HCT116 (cell line): Measurements from ENCODE around the gene PLAAT2. TPM values are rescaled to one million over a fixed set of nuclear protein-coding genes. Genes with fewer than 3 reads are reported as not detected.

ENCODE experiments used
- ATAC-seq: fragments of 200-7000 bp; cut with Tn5 transposase; 2 replicates; pipeline ENCODE4 v1.9.1; 2020; ENCODE audit warnings: mild to moderate bottlenecking, moderate library complexity
- BruUV-seq: library from RNA; stranded (reverse); fragments of 400-500 nt; replicated peaks from 2 replicates; lab custom pipeline; 2021; lab: Mats Ljungman, UMichigan
- CTCF ChIA-PET: fragments of 300-600 bp; sonication (Branson Sonifier 250); formaldehyde crosslinking; loops from one replicate; lab custom pipeline; 2021; ENCODE audit warnings: antibody characterized with exemption; lab: Charles Lee
- POLR2A ChIA-PET: fragments of 300-600, 350-600 bp; sonication (Branson Sonifier 250); formaldehyde crosslinking; loops from one replicate; lab custom pipeline; 2021; ENCODE audit warnings: antibody characterized with exemption; lab: Charles Lee
- RAD21 ChIA-PET, 2 experiments: fragments of 300-600 bp; sonication (Branson Sonifier 250); formaldehyde crosslinking; loops; one replicate each; lab custom pipeline; 2023; ENCODE audit warnings: low total read pairs in 2 of 2; ENCODE audit not compliant: uncharacterized antibody in 2 of 2, unreplicated experiment in 2 of 2, low non-redundant PET in 1 of 2; lab: Charles Lee
- DNase-seq: peaks from one replicate; pipeline ENCODE4 v3.0.0-alpha.2; 2010; ENCODE audit warnings: low read depth, low spot score
- H2AFZ ChIP-seq: fragments of 200-600 bp; shearing (Covaris generic), sonication (generic); 2 replicates; pipeline ENCODE4 v1.6.1; 2017; ENCODE audit warnings: low read depth, mixed run types, mixed read lengths, antibody characterized with exemption, low read length; ENCODE audit not compliant: poor library complexity, severe bottlenecking
- H3K27ac ChIP-seq: 2 replicates; pipeline ENCODE4 v1.5.1; 2012; ENCODE audit warnings: low read depth, low read length
- H3K27me3 ChIP-seq: fragments of 200-600 bp; sonication (generic); 2 replicates; pipeline ENCODE4 v1.6.1; 2016; ENCODE audit warnings: mixed run types, low read length, mixed read lengths; ENCODE audit not compliant: insufficient read depth
- H3K36me3 ChIP-seq, 2 experiments: fragments of 200-500 bp in 1 of 2; fragments of 200-600 bp in 1 of 2; sonication (Bioruptor generic) in 1 of 2; sonication (generic) in 1 of 2; 2 replicates each; pipeline versions ENCODE4 v1.5.1 to v1.6.1; 2014 to 2016; ENCODE audit warnings: low read length in 2 of 2, inconsistent platforms in 1 of 2, mixed read lengths in 1 of 2, mixed run types in 1 of 2; ENCODE audit not compliant: insufficient read depth in 2 of 2, control insufficient read depth in 1 of 2
- H3K4me1 ChIP-seq, 2 experiments: fragments of 200-600 bp in 1 of 2; sonication (generic) in 1 of 2; 2 replicates each; pipeline versions ENCODE4 v1.5.1 to v1.6.1; 2012 to 2017; ENCODE audit warnings: low read length in 2 of 2, inconsistent platforms in 1 of 2, mild to moderate bottlenecking in 1 of 2, mixed read lengths in 1 of 2, mixed run types in 1 of 2, moderate library complexity in 1 of 2; ENCODE audit not compliant: insufficient read depth in 2 of 2, control insufficient read depth in 1 of 2
- H3K4me2 ChIP-seq: fragments of 200-600 bp; sonication (generic); 2 replicates; pipeline ENCODE4 v1.6.1; 2017; ENCODE audit warnings: mixed run types, low read length, mixed read lengths
- H3K4me3 ChIP-seq, 2 experiments: fragments of 200-600 bp in 1 of 2; sonication (generic) in 1 of 2; replicated peaks in 1 of 2; 2 replicates each; pipeline ENCODE4 v1.5.1; 2011 to 2016; ENCODE audit warnings: low read length in 2 of 2, control low read depth in 1 of 2, low read depth in 1 of 2, mild to moderate bottlenecking in 1 of 2, mixed read lengths in 1 of 2, mixed run types in 1 of 2
- H3K79me2 ChIP-seq: fragments of 200-600 bp; sonication (generic); 2 replicates; pipeline ENCODE4 v1.6.1; 2017; ENCODE audit warnings: mild to moderate bottlenecking, mixed run types, low read length, moderate library complexity, mixed read lengths; ENCODE audit not compliant: insufficient read depth
- H3K9ac ChIP-seq: fragments of 200-600 bp; sonication (generic); 2 replicates; pipeline ENCODE4 v1.6.1; 2016; ENCODE audit warnings: low read length, mixed read lengths
- H3K9me2 ChIP-seq: fragments of 200-600 bp; sonication (generic), shearing (Covaris generic); 2 replicates; pipeline ENCODE4 v1.6.1; 2017; ENCODE audit warnings: mixed run types, mild to moderate bottlenecking, moderate library complexity; ENCODE audit not compliant: insufficient read depth
- H3K9me3 ChIP-seq, 2 experiments: fragments of 200-500 bp in 1 of 2; fragments of 200-600 bp in 1 of 2; sonication (Bioruptor generic) in 1 of 2; sonication (generic) in 1 of 2; 2 replicates each; pipeline ENCODE4 v1.6.1; 2014 to 2017; ENCODE audit warnings: low read length in 2 of 2, mixed read lengths in 2 of 2, inconsistent platforms in 1 of 2, low read depth in 1 of 2, mild to moderate bottlenecking in 1 of 2, mixed run types in 1 of 2, moderate library complexity in 1 of 2; ENCODE audit not compliant: control insufficient read depth in 1 of 2, insufficient read depth in 1 of 2
- H4K20me1 ChIP-seq: fragments of 200-600 bp; sonication (generic), shearing (Covaris generic); 2 replicates; pipeline ENCODE4 v1.6.1; 2017; ENCODE audit warnings: mixed run types, mild to moderate bottlenecking, moderate library complexity; ENCODE audit not compliant: insufficient read depth
- CBX3 ChIP-seq: IDR thresholded peaks from 2 replicates; pipeline ENCODE4 v1.6.1; 2012; ENCODE audit warnings: low read depth
- CEBPB ChIP-seq: IDR thresholded peaks from 2 replicates; pipeline ENCODE4 v1.6.1; 2012; ENCODE audit warnings: low read depth
- EGR1 ChIP-seq: IDR thresholded peaks from 2 replicates; pipeline ENCODE4 v1.6.1; 2012; ENCODE audit warnings: low read depth
- EZH2phosphoT487 ChIP-seq: fragments of 200-600 bp; IDR thresholded peaks from 2 replicates; pipeline ENCODE4 v1.6.1; 2018; ENCODE audit warnings: antibody characterized with exemption, borderline replicate concordance
- FOSL1 ChIP-seq: IDR thresholded peaks from 2 replicates; pipeline ENCODE4 v1.6.1; 2012; ENCODE audit warnings: low read depth
- JUND ChIP-seq: IDR thresholded peaks from 2 replicates; pipeline ENCODE4 v1.6.1; 2012
- POLR2A ChIP-seq: IDR thresholded peaks from 2 replicates; pipeline ENCODE4 v1.7.0; 2011; ENCODE audit warnings: borderline replicate concordance; ENCODE audit not compliant: insufficient read depth, insufficient read length; ENCODE audit errors: extremely low read depth
- POLR2AphosphoS5 ChIP-seq: IDR thresholded peaks from 2 replicates; pipeline ENCODE4 v1.6.1; 2011; ENCODE audit warnings: mild to moderate bottlenecking, low read depth, low read length, moderate library complexity
- RAD21 ChIP-seq: IDR thresholded peaks from 2 replicates; pipeline ENCODE4 v1.6.1; 2012; ENCODE audit warnings: low read depth, mild to moderate bottlenecking
- SIN3A ChIP-seq: IDR thresholded peaks from 2 replicates; pipeline ENCODE4 v1.6.1; 2012; ENCODE audit warnings: low read depth
- SRF ChIP-seq: IDR thresholded peaks from 2 replicates; pipeline ENCODE4 v1.6.1; 2012; ENCODE audit warnings: low read depth
- YY1 ChIP-seq: IDR thresholded peaks from 2 replicates; pipeline ENCODE4 v1.6.1; 2011; ENCODE audit warnings: low read length, low read depth, moderate library complexity, mild to moderate bottlenecking; ENCODE audit not compliant: insufficient replicate concordance; ENCODE audit errors: extremely low read depth
- ZFX ChIP-seq: fragments of 450-650 bp; IDR thresholded peaks from 2 replicates; pipeline ENCODE4 v1.6.1; 2017
- ZNF274 ChIP-seq: fragments of 200-500 bp; sonication (Bioruptor generic); IDR thresholded peaks from 2 replicates; pipeline ENCODE4 v1.6.1; 2014; ENCODE audit warnings: mild to moderate bottlenecking, low read depth, low read length, inconsistent platforms
- intact Hi-C: fragments of 100-400 bp; cut with micrococcal nuclease; formaldehyde crosslinking; loops from 2 replicates; pipeline ENCODE4 v1.10.0; 2022
- total RNA-seq: library from RNA; stranded (reverse); gene quantifications from one replicate; pipeline ENCODE4 v1.2.1, GENCODE V29; 2021; ENCODE audit not compliant: unreplicated experiment
- TF ChIP-seq, protein P1 (sequence below): IDR thresholded peaks from 2 replicates; pipeline ENCODE4 v1.6.1; 2012
- TF ChIP-seq, protein P2 (sequence below): IDR thresholded peaks from 2 replicates; pipeline ENCODE4 v1.6.1; 2012; ENCODE audit warnings: low read depth
- TF ChIP-seq, protein P3 (sequence below): IDR thresholded peaks from 2 replicates; pipeline ENCODE4 v1.6.1; 2011; ENCODE audit warnings: mild to moderate bottlenecking, low read length, moderate library complexity; ENCODE audit not compliant: insufficient replicate concordance; ENCODE audit errors: extremely low read depth

PLAAT2 gene
- total RNA-seq, 1 experiment from 2014 or later: not detected

DNA sequence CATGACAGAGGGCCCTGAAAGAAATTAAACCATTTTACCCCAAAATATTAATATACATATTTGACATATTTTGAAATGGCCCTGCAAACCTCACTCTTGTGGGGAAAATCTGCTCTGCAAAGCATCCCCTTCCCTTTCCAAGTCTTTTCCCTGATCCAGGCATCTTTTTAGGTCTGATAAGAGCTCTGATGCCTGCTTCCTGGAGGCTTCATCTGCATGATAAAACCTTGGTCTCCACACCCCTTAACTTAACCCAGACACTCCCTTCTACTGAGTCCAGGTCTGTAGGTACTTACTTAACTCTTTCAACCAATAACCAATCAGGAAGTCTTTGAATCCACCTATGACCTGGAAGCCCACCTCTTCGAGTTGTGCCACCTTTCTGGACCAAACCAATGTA is 59.1 kb downstream of the PLAAT2 start:
- Histone ChIP-seq H2AFZ (no peak overlapping the region), H3K36me3 (no peaks in the 10 kb centered on the region), H3K9ac (no peak overlapping the region), H4K20me1 (no peaks in the 10 kb centered on the region), H3K4me3 (no peak overlapping the region), H3K9me2 (no peaks in the 10 kb centered on the region), H3K79me2 (no peaks in the 10 kb centered on the region), H3K27me3 (no peaks in the 10 kb centered on the region), H3K9me3 (peaks cover 10% of the 10 kb centered on the region in 2 experiments; a peak in 2 of 4 replicates), H3K27ac (no peak overlapping the region), H3K4me2 (no peak overlapping the region), H3K4me1 (no peaks in the 10 kb centered on the region)
- RAD21 ChIA-PET: no interaction called here
- ATAC-seq (no peak), DNase-seq (no peak)
- POLR2A ChIA-PET: no interaction called here
- TF ChIP-seq EGR1 (no peak), RAD21 (no peak)
- TF ChIP-seq, protein P1, sequence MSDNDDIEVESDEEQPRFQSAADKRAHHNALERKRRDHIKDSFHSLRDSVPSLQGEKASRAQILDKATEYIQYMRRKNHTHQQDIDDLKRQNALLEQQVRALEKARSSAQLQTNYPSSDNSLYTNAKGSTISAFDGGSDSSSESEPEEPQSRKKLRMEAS: no peak
- CTCF ChIA-PET: no interaction called here
- intact Hi-C loops: loop anchor here (10.0 kb wide), 1 partner anchor 1211 kb away; no protein-coding TSS in a partner anchor
- no TSS peak for BruUV-seq

DNA sequence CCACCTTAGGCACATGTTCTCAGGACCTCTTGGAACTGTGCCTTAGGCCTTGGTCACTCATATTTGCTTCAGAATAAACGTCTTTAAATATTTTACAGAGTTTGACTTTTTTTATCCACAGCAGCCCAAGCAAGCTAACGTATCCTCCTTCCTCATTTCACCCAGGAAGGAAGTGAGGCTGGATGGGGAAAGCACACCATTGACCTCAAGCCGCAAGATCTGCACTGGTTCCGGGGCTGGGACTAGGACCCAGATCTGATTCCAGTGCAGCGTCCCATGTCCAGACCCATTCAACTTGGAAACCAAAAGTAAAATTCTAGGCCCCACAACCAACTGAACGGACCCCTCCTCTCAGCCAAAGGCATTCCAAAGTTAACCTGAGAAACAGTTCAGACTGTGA is 59.7 kb downstream of the PLAAT2 start:
- ATAC-seq (no peak), DNase-seq (no peak)
- Histone ChIP-seq H3K27me3 (no peaks in the 10 kb centered on the region), H4K20me1 (no peaks in the 10 kb centered on the region), H3K27ac (no peak overlapping the region), H3K9me2 (no peaks in the 10 kb centered on the region), H3K4me3 (no peak overlapping the region), H3K4me1 (no peaks in the 10 kb centered on the region), H3K4me2 (no peak overlapping the region), H3K9ac (no peak overlapping the region), H3K79me2 (no peaks in the 10 kb centered on the region), H3K36me3 (no peaks in the 10 kb centered on the region), H3K9me3 (peaks cover 10 to 15% of the 10 kb centered on the region in 2 experiments; a peak in 3 of 4 replicates), H2AFZ (no peak overlapping the region)
- intact Hi-C loops: loop anchor here (10.0 kb wide), 1 partner anchor 1211 kb away; no protein-coding TSS in a partner anchor
- RAD21 ChIA-PET: no interaction called here
- CTCF ChIA-PET: no interaction called here
- POLR2A ChIA-PET: no interaction called here
- no TSS peak for BruUV-seq
- TF ChIP-seq SRF: no peak
- no peak for TF ChIP-seq POLR2AphosphoS5
- no peak for TF ChIP-seq YY1
- no peak for TF ChIP-seq EZH2phosphoT487
- TF ChIP-seq CBX3: no peak
- no peak for TF ChIP-seq ZNF274
- TF ChIP-seq, protein P2, sequence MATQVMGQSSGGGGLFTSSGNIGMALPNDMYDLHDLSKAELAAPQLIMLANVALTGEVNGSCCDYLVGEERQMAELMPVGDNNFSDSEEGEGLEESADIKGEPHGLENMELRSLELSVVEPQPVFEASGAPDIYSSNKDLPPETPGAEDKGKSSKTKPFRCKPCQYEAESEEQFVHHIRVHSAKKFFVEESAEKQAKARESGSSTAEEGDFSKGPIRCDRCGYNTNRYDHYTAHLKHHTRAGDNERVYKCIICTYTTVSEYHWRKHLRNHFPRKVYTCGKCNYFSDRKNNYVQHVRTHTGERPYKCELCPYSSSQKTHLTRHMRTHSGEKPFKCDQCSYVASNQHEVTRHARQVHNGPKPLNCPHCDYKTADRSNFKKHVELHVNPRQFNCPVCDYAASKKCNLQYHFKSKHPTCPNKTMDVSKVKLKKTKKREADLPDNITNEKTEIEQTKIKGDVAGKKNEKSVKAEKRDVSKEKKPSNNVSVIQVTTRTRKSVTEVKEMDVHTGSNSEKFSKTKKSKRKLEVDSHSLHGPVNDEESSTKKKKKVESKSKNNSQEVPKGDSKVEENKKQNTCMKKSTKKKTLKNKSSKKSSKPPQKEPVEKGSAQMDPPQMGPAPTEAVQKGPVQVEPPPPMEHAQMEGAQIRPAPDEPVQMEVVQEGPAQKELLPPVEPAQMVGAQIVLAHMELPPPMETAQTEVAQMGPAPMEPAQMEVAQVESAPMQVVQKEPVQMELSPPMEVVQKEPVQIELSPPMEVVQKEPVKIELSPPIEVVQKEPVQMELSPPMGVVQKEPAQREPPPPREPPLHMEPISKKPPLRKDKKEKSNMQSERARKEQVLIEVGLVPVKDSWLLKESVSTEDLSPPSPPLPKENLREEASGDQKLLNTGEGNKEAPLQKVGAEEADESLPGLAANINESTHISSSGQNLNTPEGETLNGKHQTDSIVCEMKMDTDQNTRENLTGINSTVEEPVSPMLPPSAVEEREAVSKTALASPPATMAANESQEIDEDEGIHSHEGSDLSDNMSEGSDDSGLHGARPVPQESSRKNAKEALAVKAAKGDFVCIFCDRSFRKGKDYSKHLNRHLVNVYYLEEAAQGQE: no peak
- TF ChIP-seq SIN3A: no peak
- no peak for TF ChIP-seq ZFX
- TF ChIP-seq CEBPB: no peak
- TF ChIP-seq, protein P3, sequence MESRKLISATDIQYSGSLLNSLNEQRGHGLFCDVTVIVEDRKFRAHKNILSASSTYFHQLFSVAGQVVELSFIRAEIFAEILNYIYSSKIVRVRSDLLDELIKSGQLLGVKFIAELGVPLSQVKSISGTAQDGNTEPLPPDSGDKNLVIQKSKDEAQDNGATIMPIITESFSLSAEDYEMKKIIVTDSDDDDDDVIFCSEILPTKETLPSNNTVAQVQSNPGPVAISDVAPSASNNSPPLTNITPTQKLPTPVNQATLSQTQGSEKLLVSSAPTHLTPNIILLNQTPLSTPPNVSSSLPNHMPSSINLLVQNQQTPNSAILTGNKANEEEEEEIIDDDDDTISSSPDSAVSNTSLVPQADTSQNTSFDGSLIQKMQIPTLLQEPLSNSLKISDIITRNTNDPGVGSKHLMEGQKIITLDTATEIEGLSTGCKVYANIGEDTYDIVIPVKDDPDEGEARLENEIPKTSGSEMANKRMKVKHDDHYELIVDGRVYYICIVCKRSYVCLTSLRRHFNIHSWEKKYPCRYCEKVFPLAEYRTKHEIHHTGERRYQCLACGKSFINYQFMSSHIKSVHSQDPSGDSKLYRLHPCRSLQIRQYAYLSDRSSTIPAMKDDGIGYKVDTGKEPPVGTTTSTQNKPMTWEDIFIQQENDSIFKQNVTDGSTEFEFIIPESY: no peak
- TF ChIP-seq POLR2A: no peak
- TF ChIP-seq FOSL1: no peak
- no peak for TF ChIP-seq JUND
